GM21619 (cell line): Measurements from ENCODE around the gene SDCBP2.

Experiments used
- ATAC-seq: cut with Tn5 transposase; IDR thresholded peaks from one replicate; pipeline ENCODE4 v1.9.1; 2021; ENCODE audit not compliant: unreplicated experiment

The SDCBP2 gene

DNA sequence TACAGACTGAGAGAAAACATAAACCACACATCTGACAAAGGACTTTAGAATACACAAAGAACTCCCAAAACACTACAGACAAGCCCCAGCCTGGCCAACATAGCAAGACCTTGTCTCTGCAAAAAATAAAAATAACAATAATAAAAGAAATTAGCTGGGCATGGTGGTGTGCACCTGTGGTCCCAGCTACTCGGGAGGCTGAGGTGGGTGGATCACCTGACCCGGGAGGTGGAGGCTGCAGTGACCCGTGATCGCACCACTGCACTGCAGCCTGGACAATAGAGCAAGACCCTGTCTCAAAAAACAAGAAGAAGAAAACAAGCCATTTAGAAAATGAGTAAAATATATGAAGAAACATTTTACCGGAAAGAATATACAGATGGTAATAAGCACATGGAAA, 13.1 kb downstream of the SDCBP2 start:
- ATAC-seq, result no peak

GRCh38 chr20:1313236-1313964, 15.5 kb downstream of the SDCBP2 start:
- no peak for ATAC-seq

DNA sequence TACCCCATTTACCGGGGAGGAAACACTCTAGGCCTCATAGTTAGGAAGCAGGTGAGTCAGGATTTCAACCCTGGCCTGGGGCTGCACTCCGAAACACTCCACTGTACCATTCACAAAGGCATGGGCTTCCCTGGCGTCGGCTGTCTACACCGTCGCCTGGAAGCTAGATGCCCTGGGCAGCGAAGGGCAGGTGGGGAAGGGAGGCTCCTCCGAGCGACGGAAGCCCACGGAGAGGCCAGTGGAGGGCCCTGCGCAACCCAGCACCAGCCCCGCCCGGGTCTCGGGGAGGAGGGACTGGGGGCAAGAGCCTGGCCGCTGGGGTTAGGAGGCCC, 16.1 kb downstream of the SDCBP2 start:
- ATAC-seq, result no peak

DNA sequence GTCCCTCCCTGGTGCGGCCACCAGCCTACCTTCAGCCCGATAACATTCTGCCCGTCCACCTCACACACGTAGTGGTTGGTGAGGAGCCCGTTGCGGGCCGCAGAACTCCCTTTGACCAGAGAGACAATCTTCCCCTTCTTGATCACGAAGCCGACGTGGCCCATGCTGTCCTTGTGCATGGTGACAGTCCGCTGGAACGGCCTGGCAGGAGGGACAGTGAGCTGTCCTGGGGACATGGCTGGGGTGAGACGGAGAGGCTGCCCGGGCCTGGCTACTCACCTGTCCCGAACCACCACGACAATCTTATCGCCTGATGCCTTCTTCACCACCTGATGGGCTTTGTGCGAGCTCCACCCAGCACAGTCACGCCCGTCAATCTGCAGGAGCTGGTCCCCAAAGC, 16.6 kb downstream of the SDCBP2 start:
- no peak for ATAC-seq

DNA sequence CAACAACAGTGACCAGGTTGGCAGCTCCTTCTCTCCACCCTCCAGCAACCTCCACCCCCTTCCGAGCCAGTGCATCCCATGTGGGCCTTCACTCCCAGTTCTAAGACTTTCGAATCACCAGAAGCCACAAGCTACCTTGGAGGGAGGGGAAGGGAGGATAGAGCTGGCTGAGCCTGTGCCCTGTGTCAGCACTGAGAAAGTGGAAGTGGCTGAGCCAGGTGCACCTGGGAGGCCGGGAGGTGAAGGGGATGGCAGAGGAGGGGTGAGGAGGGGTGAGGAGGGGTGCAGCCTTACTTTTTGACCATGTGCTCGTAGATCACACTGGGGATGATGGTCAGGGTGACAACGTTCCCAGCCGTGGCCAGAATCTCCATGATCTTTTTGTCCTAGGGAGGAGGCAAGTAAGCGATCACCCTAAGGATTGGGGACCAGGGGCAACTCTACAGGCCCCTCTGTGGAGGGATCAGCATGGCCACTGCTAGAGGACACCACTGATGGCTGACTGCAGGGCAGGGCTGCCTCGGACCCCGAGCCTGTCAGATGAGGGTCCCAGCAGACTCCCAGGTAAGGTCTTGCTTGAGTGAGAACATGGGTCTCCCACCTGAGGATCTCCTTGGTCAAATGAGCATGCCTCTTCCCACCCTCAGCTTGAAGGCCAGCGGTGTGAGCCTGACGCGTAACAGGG, 18.3 kb downstream of the SDCBP2 start:
- ATAC-seq, result no peak

DNA sequence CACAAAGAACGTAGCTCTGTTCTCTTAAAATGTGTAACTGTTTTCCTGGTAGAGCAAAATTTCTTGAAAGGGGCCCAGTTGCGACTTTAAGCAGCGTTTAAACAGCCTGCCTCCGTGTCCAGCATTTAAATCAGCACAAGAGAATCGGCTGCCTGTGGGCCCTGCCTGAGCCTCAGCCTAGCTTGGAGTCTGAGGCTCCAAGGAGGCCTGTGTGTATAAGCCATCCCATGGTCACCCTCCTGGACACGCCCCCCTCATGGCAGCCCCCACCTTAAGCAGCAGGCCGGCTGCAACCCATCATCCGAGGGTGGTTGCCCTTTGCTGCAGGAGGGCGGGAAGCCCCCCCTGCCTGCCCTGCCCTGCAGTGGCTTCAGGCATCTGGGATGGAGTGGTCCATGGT, 18.9 kb downstream of the SDCBP2 start:
- no peak for ATAC-seq

- no peak for ATAC-seq
Measured at GRCh38 chr20:1309439-1309847, 19.5 kb downstream of the SDCBP2 start.

GRCh38 chr20:1308702-1309095, 20.2 kb downstream of the SDCBP2 start:
- ATAC-seq, result no peak

DNA sequence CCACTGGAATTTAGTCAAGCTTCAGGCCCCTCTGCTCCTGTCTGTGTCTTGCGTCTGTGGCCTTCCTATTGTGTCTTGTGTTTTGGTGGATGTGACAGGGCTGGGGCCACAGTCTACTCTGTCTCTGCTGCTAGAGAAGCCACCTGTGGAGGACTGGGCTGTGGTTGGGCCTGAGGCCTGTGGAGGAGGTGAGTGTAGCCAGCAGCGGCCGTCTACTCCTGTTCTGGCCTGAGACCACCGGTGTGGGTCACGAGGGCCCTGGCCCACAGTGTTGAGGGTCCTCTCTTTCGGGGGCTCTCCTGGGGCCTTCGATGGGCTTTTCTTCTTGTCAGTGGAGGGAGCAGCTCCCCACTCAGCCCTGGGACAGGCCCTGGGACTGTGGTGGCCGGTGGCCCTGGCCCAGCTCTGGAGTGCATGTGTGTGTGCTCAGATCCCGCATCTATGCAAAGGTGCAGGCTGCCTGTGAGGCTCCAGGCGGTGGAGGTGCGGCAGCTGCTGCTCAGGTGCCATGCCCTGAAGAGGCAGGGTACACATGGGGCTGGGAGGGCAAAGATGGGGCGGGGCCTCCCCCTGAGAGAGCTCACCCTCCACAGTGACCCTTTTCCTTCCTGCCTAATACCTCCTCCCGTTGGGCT, 20.8 kb downstream of the SDCBP2 start:
- no peak for ATAC-seq

DNA sequence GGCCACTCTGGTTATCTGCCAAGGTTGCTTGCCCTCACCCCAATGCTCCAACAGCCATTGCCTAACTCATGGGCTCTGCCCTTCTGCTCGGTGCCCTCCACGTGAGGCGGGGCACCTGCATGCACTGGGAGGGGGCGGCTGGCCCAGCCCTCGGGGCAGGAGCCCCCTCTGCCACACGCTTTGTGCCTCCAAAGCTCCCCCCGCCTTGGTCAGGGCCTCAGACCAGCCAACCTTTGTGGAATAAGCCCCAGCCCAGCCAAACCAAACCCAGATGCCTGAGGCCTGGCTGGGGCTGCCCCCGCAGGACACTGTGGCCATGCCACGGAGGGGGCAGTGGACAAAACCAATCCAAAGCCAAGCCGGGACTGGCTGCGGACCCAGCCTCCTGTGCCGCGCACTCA, 21.4 kb downstream of the SDCBP2 start:
- no peak for ATAC-seq

DNA sequence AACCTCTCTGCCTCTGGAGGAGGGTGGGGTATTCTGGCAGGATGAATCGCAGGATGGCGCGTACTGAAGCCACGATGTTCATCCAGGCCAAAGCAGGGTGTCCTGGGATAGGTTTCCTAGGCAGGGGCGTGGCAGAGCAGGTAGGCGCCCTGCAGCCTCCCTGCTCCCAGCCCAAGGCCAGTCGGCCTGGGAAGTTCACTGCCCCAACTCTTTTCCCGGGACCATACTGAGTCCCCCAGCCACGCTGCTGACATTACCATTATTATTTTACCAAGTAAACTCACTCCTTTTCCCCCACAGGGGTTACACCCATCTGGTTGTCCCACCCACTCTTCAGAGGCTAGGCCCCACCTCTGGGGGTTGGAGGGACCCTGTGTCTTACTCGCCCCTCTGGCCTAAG, 21.8 kb downstream of the SDCBP2 start:
- no peak for ATAC-seq

- ATAC-seq, result no peak
Measured at GRCh38 chr20:1306316-1307135, 22.4 kb downstream of the SDCBP2 start.

GRCh38 chr20:1305712-1306111, 23.2 kb downstream of the SDCBP2 start:
- no peak for ATAC-seq

DNA sequence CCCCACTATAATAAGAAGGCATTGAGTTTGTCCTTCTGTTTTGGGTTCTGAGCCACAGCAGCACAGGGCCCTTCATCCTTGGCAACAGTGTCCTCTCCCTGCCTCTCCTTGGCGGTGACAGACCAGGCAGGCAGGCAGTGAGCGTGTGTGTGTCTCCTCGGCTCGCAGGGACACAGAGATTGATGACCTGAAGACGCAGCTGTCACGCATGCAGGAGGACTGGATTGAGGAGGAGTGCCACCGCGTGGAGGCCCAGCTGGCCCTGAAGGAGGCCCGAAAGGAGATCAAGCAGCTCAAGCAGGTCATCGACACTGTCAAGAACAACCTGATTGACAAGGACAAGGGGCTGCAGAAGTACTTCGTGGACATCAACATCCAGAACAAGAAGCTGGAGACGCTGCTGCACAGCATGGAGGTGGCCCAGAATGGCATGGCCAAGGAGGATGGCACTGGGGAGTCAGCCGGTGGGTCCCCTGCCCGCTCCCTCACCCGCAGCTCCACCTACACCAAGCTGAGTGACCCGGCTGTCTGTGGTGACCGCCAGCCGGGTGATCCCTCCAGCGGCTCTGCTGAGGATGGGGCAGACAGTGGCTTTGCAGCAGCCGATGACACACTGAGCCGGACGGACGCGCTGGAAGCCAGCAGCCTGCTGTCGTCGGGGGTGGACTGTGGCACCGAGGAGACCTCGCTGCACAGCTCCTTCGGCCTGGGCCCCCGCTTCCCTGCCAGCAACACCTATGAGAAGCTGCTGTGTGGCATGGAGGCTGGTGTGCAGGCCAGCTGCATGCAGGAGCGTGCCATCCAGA, 24.0 kb downstream of the SDCBP2 start:
- ATAC-seq, result no peak

- no peak for ATAC-seq
Measured at GRCh38 chr20:1302685-1303541, 26.0 kb downstream of the SDCBP2 start.

DNA sequence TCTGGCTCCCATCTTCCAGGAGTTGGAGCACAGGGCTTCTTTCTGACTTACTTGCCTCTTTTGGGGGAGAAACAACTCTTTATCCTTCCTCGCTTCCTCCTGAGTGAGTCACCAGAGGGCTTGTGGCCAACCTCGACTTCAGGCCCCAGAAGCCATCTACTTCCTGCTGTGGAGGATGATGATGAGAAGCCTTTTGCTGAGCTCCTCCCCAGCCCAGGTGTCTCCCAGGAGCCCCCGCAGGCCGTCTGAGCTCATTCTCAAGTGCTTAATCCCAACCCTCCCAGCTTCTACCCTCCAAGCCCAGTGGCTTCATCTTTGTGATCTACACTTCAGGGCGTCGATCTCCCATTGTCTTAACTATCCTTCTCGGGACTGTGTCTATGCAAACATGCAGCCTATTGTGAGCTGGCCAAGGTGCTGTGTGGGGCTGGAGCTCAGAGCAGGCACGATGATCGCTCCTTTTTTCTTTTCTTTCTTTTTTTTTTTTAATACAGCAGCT, 27.9 kb downstream of the SDCBP2 start:
- ATAC-seq, result no peak

DNA sequence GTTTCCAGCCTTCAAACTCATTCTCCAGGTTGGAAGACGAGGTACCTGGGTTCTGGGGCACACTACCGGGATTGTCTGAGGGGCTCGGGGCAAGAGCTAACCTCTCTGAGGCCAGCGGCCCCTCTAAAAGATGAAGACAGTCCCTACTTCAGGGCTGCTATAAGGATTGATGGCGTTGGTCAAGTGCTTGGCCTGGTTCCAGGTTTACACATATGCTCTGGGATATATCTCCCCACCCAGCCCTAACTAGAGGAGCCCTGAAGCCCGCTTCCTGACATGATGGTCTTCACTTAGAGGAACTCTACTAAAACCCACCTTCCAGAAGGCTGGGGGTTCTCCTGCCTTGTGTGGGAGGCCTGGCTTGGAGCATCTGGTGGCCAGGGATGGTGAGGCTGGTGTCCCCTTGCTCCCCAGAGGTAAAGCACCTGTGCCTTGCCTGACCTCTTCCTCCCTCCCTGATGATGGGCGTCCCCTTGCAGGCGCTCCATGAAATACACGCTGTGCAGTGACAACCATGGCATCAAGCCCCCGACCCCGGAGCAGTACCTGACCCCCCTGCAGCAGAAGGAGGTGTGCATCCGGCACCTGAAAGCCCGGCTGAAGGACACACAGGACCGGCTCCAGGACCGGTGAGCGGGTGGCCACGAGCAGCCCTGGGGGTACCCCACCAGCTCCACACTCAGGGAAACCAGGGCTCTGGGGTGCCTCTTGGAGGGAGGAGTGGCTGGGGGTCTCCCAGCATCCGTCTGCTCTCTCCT, 28.7 kb downstream of the SDCBP2 start:
- no peak for ATAC-seq

- no peak for ATAC-seq
Measured at GRCh38 chr20:1299522-1299921, 29.4 kb downstream of the SDCBP2 start.
